Measurements from ENCODE around the gene ANXA8L1.
"Not testable (repeated sequence)": the region's sequence is repeated elsewhere in the genome, so short reads cannot be mapped to it uniquely, and the experiment has no call there.

Gene ANXA8L1

GRCh38 chr10:46409556-46409955 is 34.0 kb downstream of the ANXA8L1 start:
- H3K27me3 ChIP-seq (ENCODE audit: control insufficient read depth, insufficient read depth, low read length); H3K4me3 ChIP-seq (ENCODE audit: low read length); H3K9me3 ChIP-seq (ENCODE audit: control insufficient read depth, low read depth, low read length); H3K9ac ChIP-seq (ENCODE audit: low read length); H3K27ac ChIP-seq (ENCODE audit: low read length); H3K4me1 ChIP-seq (ENCODE audit: control insufficient read depth, low read depth, low read length); H3K36me3 ChIP-seq (ENCODE audit: control insufficient read depth, low read depth, low read length): not testable (repeated sequence)

- not testable (repeated sequence) for H3K27me3 ChIP-seq (ENCODE audit: control insufficient read depth, insufficient read depth, low read length); H3K9ac ChIP-seq (ENCODE audit: low read length); H3K36me3 ChIP-seq (ENCODE audit: control insufficient read depth, low read depth, low read length); H3K4me1 ChIP-seq (ENCODE audit: control insufficient read depth, low read depth, low read length); H3K27ac ChIP-seq (ENCODE audit: low read length); H3K9me3 ChIP-seq (ENCODE audit: control insufficient read depth, low read depth, low read length); H3K4me3 ChIP-seq (ENCODE audit: low read length)
These were observed 35.5 kb downstream of the ANXA8L1 start for GRCh38 chr10:46411123-46411522.

DNA sequence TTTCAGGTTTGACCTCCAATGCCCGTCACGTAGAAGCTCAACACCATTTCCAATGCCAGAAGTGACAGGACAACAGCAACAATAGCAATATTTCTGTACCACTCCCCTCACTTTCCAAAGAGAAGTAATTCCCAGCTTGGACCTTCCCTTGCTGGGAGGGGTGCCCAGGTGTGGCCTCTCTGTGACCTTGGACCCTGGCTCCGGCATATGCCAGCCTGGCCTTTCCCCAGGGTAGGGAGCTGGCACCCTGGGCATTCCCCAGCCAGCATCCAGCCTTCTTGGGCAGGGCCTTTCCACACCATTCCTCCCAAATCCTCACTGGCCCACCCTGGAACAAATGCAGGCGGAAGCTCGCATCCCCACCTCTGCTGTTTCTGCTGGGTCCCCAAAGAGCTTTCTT is 37.1 kb downstream of the ANXA8L1 start:
- H3K4me3 ChIP-seq (ENCODE audit: low read length); H3K9me3 ChIP-seq (ENCODE audit: control insufficient read depth, low read depth, low read length); H3K27ac ChIP-seq (ENCODE audit: low read length); H3K9ac ChIP-seq (ENCODE audit: low read length); H3K36me3 ChIP-seq (ENCODE audit: control insufficient read depth, low read depth, low read length); H3K4me1 ChIP-seq (ENCODE audit: control insufficient read depth, low read depth, low read length); H3K27me3 ChIP-seq (ENCODE audit: control insufficient read depth, insufficient read depth, low read length): not testable (repeated sequence)

- not testable (repeated sequence) for H3K9ac ChIP-seq (ENCODE audit: low read length); H3K27ac ChIP-seq (ENCODE audit: low read length); H3K4me1 ChIP-seq (ENCODE audit: control insufficient read depth, low read depth, low read length); H3K27me3 ChIP-seq (ENCODE audit: control insufficient read depth, insufficient read depth, low read length); H3K4me3 ChIP-seq (ENCODE audit: low read length); H3K36me3 ChIP-seq (ENCODE audit: control insufficient read depth, low read depth, low read length); H3K9me3 ChIP-seq (ENCODE audit: control insufficient read depth, low read depth, low read length)
These were observed 39.7 kb downstream of the ANXA8L1 start for GRCh38 chr10:46415291-46415690.

DNA sequence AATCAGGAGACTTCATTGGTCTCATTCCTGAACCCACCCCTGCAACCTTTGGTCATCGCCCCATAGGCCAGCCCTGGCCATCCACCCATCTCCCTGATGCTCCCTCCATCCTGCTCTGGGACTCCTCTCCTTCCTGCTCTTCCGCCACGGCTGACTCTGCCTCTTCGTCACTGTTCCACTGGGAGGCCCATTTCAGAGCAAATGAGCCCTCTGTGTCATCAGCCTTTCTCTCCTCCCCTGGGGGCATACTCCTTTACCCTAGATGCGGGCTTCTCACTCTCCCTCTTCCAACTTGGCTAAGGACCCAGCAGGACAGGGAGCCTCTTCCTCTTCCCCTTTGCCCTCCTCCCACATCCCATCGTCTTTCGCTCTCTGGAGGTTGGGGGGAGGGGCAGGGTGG is 42.7 kb downstream of the ANXA8L1 start:
- H3K4me1 ChIP-seq (ENCODE audit: control insufficient read depth, low read depth, low read length); H3K27me3 ChIP-seq (ENCODE audit: control insufficient read depth, insufficient read depth, low read length); H3K9ac ChIP-seq (ENCODE audit: low read length): not testable (repeated sequence)

GRCh38 chr10:46419570-46420379 is 44.2 kb downstream of the ANXA8L1 start:
- not testable (repeated sequence) for H3K9me3 ChIP-seq (ENCODE audit: control insufficient read depth, low read depth, low read length); H3K36me3 ChIP-seq (ENCODE audit: control insufficient read depth, low read depth, low read length); H3K4me1 ChIP-seq (ENCODE audit: control insufficient read depth, low read depth, low read length); H3K4me3 ChIP-seq (ENCODE audit: low read length); H3K27ac ChIP-seq (ENCODE audit: low read length); H3K9ac ChIP-seq (ENCODE audit: low read length); H3K27me3 ChIP-seq (ENCODE audit: control insufficient read depth, insufficient read depth, low read length)

More for the DNA sequence above, 42.7 kb downstream of the ANXA8L1 start:
- not testable (repeated sequence) for H3K4me3 ChIP-seq (ENCODE audit: low read length); H3K9me3 ChIP-seq (ENCODE audit: control insufficient read depth, low read depth, low read length); H3K27ac ChIP-seq (ENCODE audit: low read length); H3K36me3 ChIP-seq (ENCODE audit: control insufficient read depth, low read depth, low read length)

GRCh38 chr10:46423550-46423949 is 48.0 kb downstream of the ANXA8L1 start:
- H3K4me1 ChIP-seq (ENCODE audit: control insufficient read depth, low read depth, low read length); H3K36me3 ChIP-seq (ENCODE audit: control insufficient read depth, low read depth, low read length); H3K9me3 ChIP-seq (ENCODE audit: control insufficient read depth, low read depth, low read length); H3K9ac ChIP-seq (ENCODE audit: low read length); H3K27ac ChIP-seq (ENCODE audit: low read length); H3K4me3 ChIP-seq (ENCODE audit: low read length); H3K27me3 ChIP-seq (ENCODE audit: control insufficient read depth, insufficient read depth, low read length): not testable (repeated sequence)

DNA sequence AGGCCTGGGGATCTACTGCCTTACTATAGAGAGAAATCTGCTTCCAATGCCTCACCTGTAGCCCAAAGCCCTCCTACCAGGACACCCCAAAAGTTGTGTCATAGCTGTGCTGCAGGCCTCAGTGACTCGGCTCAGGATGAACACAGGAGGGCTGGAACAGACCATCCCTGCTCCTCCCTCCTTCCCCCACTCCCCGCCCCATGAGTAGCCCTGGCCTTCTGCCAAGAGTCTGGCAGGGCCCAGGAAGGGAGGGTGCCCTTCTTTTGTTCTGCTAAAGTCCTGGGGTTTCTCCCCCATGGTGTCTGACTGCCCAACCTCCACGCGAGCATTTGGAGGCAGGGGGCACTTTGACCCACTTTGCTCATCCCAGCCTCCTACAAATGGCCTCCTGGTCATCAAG is 65.4 kb downstream of the ANXA8L1 start:
- H3K4me1 ChIP-seq (ENCODE audit: control insufficient read depth, low read depth, low read length); H3K9ac ChIP-seq (ENCODE audit: low read length); H3K9me3 ChIP-seq (ENCODE audit: control insufficient read depth, low read depth, low read length); H3K4me3 ChIP-seq (ENCODE audit: low read length); H3K27ac ChIP-seq (ENCODE audit: low read length); H3K27me3 ChIP-seq (ENCODE audit: control insufficient read depth, insufficient read depth, low read length); H3K36me3 ChIP-seq (ENCODE audit: control insufficient read depth, low read depth, low read length): not testable (repeated sequence)

All from iPS-18a (cell line).